ENCODE measurements around the gene OR51B4.

- TF ChIP-seq CTCF (conservative IDR thresholded peaks at IDR 0.05; ENCODE audit: low read depth, low read length) (no peak), EZH2 (IDR thresholded peaks at IDR 0.05; ENCODE audit: low read length, unreplicated experiment) (no peak)
Observed at GRCh38 chr11:5284637-5285036, 17.1 kb downstream of the OR51B4 start.
